Measurements from ENCODE around the gene MUC3A. TPM values are rescaled to one million over a fixed set of nuclear protein-coding genes. Genes with fewer than 3 reads are reported as not detected.

The MUC3A gene
- total RNA-seq, 6 experiments from 2014 or later = 3.2 to 12.8 (median 8.9) TPM

GRCh38 chr7:100959894-100960293 lies 10.6 kb downstream of the MUC3A start:
- WGBS (ENCODE audit: insufficient coverage, low coverage, low lambda C conversion rate, missing lambda C conversion rate) = 59% methylated on average over 2 of the region's 2 CpGs
- Histone ChIP-seq H3K4me1 (no peaks in the 10 kb centered on the region), H3K9me3 (no peaks in the 10 kb centered on the region), H3K27me3 (no peaks in the 10 kb centered on the region), H3K36me3 (peaks cover 0 to 35% (median 5%) of the 10 kb centered on the region in 4 donors), H3K4me3 (no peak overlapping the region), H3K27ac (no peak overlapping the region)
- ATAC-seq (no peak), DNase-seq (no peak)
- TF ChIP-seq POLR2A (IDR thresholded peaks at IDR 0.05) (no peak), CTCF (IDR thresholded peaks at IDR 0.05) (no peak)
- intact Hi-C loops (cut with DNase I) = loop anchor here in 1 of 2 donors (10.0 kb wide), 1 partner anchor 95 kb away; no protein-coding TSS in a partner anchor

DNA sequence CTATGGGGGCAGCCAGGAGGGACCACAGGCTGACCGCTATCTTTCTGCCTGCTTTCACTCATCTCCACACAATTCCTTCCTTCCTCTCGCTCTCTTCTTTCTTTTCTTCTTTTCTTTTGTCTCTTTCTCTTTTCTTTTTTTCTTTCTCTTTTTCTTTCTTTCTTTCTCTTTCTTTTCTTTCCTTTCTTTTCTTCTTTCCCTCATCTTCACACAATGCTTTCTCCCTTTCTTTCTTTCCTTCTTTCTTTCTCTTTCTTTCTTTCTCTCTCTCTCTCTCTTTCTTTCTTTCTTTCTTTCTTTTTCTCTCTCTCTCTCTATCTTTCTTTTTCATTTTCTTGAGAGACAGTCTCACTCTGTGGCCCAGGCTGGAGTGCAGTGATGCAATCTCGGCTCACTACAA lies 13.2 kb downstream of the MUC3A start:
- intact Hi-C loops (cut with DNase I) = loop anchor here in 1 of 2 donors (10.0 kb wide), 1 partner anchor 92 kb away; no protein-coding TSS in a partner anchor
- Histone ChIP-seq H3K36me3 (peaks cover 0 to 45% (median 5%) of the 10 kb centered on the region in 4 donors), H3K27me3 (no peaks in the 10 kb centered on the region), H3K9me3 (no peaks in the 10 kb centered on the region), H3K4me3 (no peak overlapping the region), H3K4me1 (peaks cover 0 to 4% (median 0%) of the 10 kb centered on the region in 4 donors), H3K27ac (no peak overlapping the region)
- ATAC-seq (no peak), DNase-seq (no peak)
- TF ChIP-seq POLR2A (IDR thresholded peaks at IDR 0.05) (no peak), CTCF (IDR thresholded peaks at IDR 0.05) (no peak)
- 80% methylated on average over 3 of the region's 3 CpGs for WGBS (ENCODE audit: insufficient coverage, low coverage, low lambda C conversion rate, missing lambda C conversion rate)

DNA sequence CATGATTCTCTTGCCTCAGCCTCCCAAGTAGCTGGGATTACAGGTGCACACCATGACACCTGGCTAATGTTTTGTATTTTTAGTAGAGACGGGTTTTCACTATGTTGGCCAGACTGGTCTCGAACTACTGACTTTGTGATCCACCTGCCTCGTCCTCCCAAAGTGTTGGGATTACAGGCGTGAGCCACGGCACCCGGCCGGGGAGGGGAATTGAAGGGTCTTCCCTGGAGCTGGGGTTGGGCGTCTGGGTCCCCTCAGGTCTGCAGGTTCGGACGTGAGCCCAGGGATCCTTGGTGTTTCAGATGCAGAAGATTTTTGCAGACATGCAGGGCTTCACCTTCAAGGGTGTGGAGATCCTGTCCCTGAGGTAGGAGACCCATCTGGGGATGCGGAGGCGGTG lies 14.1 kb downstream of the MUC3A start:
- intact Hi-C loops (cut with DNase I) = loop anchor here in 1 of 2 donors (10.0 kb wide), 1 partner anchor 91 kb away; no protein-coding TSS in a partner anchor

GRCh38 chr7:100963874-100964273 lies 14.5 kb downstream of the MUC3A start:
- Histone ChIP-seq H3K27me3 (no peaks in the 10 kb centered on the region), H3K9me3 (no peaks in the 10 kb centered on the region), H3K4me1 (peaks cover 0 to 4% (median 0%) of the 10 kb centered on the region in 4 donors), H3K4me3 (no peak overlapping the region), H3K27ac (no peak overlapping the region), H3K36me3 (peaks cover 0 to 43% (median 5%) of the 10 kb centered on the region in 4 donors)
- no peak for ATAC-seq
- no peak for DNase-seq
- no peak for TF ChIP-seq POLR2A (IDR thresholded peaks at IDR 0.05)
- no peak for TF ChIP-seq CTCF (IDR thresholded peaks at IDR 0.05)
- intact Hi-C loops (cut with DNase I) = loop anchor here in 1 of 2 donors (10.0 kb wide), 1 partner anchor 91 kb away; no protein-coding TSS in a partner anchor
- WGBS (ENCODE audit: insufficient coverage, low coverage, low lambda C conversion rate, missing lambda C conversion rate) = 79% methylated on average over 8 of the region's 8 CpGs

More for the DNA sequence above, 14.1 kb downstream of the MUC3A start:
- TF ChIP-seq POLR2A (IDR thresholded peaks at IDR 0.05) (no peak), CTCF (IDR thresholded peaks at IDR 0.05) (no peak)
- ATAC-seq (no peak), DNase-seq (no peak)
- Histone ChIP-seq H3K36me3 (peaks cover 0 to 45% (median 5%) of the 10 kb centered on the region in 4 donors), H3K27ac (no peak overlapping the region), H3K4me3 (no peak overlapping the region), H3K4me1 (peaks cover 0 to 4% (median 0%) of the 10 kb centered on the region in 4 donors), H3K9me3 (no peaks in the 10 kb centered on the region), H3K27me3 (no peaks in the 10 kb centered on the region)
- WGBS (ENCODE audit: insufficient coverage, low coverage, low lambda C conversion rate, missing lambda C conversion rate) = 70% methylated on average over 11 of the region's 12 CpGs

All from right lobe of liver (tissue), 6 donors.